Adipocyte (in vitro differentiated cells): ENCODE measurements around the gene ARFGEF2.

Source experiments
- DNase-seq: peaks from one replicate; pipeline ENCODE4 v3.0.0-alpha.2; 2015; ENCODE audit warnings: low read depth
- H3K27me3 ChIP-seq: replicated peaks from 2 replicates; pipeline ENCODE4 v1.7.0; 2013; ENCODE audit warnings: mild to moderate bottlenecking, low read length, moderate library complexity; ENCODE audit not compliant: control insufficient read depth, insufficient read depth
- H3K36me3 ChIP-seq: 2 replicates; pipeline ENCODE4 v1.7.0; 2013; ENCODE audit warnings: low read length, mild to moderate bottlenecking, moderate library complexity; ENCODE audit not compliant: control insufficient read depth, insufficient read depth, severe bottlenecking
- H3K4me1 ChIP-seq: 2 replicates; pipeline ENCODE4 v1.7.0; 2013; ENCODE audit warnings: mild to moderate bottlenecking, low read length, moderate library complexity; ENCODE audit not compliant: control insufficient read depth, insufficient read depth
- H3K4me3 ChIP-seq: 2 replicates; pipeline ENCODE4 v1.7.0; 2013; ENCODE audit warnings: mild to moderate bottlenecking, low read length, moderate library complexity
- H3K9ac ChIP-seq: 2 replicates; pipeline ENCODE4 v1.7.0; 2013; ENCODE audit warnings: mild to moderate bottlenecking, low read length, moderate library complexity
- H3K9me3 ChIP-seq: 2 replicates; pipeline ENCODE4 v1.7.0; 2013; ENCODE audit warnings: mild to moderate bottlenecking, low read length, moderate library complexity; ENCODE audit not compliant: control insufficient read depth

Gene ARFGEF2

DNA sequence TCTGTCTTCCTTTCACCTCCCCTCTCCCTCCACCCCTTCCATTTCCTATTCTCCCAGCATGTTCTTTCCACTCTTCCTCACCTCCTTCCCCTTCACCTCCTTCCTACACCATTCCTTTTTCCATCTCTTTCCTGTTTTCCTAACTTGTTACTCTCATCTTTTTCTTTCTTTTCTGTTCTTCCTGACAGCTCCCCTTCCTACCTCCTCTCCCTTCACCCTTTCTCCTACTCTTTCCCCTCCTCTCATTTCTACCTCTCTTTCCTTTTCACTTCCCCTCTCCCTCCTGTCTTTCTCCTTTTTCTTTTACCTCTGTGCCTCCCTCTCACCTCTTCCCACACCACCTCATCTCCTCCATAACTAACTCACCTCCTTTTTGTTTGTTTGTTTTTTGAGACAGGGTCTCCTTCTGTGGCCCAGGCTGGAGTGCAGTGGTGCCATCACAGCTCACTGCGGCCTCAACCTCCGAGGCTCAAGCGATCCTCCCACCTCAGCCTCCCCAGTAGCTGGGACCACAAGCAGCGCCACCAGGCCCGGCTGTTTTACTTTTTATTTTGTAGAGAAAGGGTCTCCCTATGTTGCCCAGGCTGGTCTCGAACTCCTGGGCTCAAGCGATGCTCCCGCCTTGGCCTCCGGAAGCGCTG lies 864 bp upstream of the ARFGEF2 start:
- no peaks in the 10 kb centered on the region for H3K9me3 ChIP-seq
- H3K4me1 ChIP-seq, result peaks cover 31% of the 10 kb centered on the region
- no peak for DNase-seq
- no peaks in the 10 kb centered on the region for H3K36me3 ChIP-seq
- peak overlapping the region; percentile 94 for H3K4me3 ChIP-seq
- H3K9ac ChIP-seq, result peak overlapping the region; percentile 92
- peaks cover 8% of the 10 kb centered on the region for H3K27me3 ChIP-seq

DNA sequence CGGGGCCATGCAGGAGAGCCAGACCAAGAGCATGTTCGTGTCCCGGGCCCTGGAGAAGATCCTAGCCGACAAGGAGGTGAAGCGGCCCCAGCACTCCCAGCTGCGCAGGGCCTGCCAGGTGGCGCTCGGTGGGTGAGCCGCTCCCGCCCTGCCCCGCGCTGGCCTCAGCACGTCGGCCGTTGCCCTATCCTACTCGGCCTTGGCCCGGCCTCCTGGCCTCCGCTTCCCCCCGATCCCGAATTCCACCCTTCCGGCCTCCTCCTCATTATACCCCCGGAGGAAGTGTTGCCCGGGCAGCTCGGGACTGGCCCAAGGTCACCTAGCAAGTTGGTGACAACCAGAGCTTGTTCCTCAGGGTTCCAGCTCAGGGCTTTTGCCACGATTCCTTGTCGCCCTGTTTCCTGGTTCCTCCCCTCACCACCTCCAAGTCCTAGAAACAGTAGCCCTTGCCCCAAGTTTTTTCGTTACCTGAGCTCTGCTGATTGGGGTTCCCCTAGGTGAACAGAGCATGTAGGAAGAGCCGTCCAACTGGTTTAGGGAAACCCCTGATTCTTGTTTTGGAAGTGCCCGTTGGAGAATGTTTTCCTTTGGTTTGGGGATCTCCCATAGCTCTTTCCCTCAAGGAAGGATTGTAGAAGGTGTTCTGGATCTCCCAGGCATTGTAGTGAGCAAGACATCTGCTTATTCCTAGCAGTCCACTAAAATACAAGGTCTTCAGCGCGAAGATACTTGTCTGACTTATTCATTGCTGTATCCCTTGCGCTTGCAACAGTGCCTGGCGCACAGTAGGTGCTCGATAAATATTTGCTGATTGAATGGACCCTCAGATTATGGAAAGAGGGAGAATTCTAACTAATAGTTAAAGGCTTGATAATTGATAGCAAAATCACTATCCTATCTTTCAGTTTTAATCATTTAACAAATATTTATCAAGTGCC lies 641 bp downstream of the ARFGEF2 start:
- peak overlapping the region; percentile 94 for H3K4me3 ChIP-seq
- H3K4me1 ChIP-seq, result peaks cover 31% of the 10 kb centered on the region
- peak; percentile 67 for DNase-seq
- peak overlapping the region; percentile 92 for H3K9ac ChIP-seq
- no peaks in the 10 kb centered on the region for H3K9me3 ChIP-seq
- peaks cover 2% of the 10 kb centered on the region for H3K27me3 ChIP-seq
- no peaks in the 10 kb centered on the region for H3K36me3 ChIP-seq

DNA sequence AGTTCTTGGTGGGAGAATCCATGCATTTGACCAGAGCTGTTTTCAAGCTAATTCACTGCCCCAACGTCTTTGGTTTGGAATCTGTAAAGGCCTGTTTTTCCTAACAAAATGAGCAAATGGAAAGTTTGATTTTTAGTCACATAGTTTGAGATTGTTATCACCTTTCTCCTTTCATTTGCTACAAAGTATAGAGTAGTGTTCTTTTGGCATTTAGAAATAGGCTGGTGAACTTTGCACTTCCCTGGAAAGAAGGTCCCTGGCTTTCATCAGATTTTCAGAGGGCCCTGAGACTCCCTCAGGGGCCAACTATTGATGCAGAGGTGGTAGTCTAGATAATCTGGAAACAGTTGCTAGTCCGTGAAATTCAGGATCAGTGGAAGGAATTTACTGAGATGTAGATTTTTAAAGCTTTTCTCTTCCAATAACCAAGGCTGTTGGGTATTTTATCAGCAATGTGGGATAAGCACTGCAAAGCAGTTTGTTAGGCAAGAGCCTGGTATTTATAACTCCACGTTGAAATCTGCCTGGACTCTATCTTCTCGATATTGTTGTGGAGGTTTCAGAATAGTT lies 1.7 kb downstream of the ARFGEF2 start:
- Histone ChIP-seq H3K4me1 (peaks cover 31% of the 10 kb centered on the region), H3K4me3 (peak overlapping the region; percentile 94), H3K9me3 (no peaks in the 10 kb centered on the region), H3K36me3 (no peaks in the 10 kb centered on the region), H3K9ac (peak overlapping the region; percentile 92), H3K27me3 (no peaks in the 10 kb centered on the region)
- peak; percentile 43 for DNase-seq

DNA sequence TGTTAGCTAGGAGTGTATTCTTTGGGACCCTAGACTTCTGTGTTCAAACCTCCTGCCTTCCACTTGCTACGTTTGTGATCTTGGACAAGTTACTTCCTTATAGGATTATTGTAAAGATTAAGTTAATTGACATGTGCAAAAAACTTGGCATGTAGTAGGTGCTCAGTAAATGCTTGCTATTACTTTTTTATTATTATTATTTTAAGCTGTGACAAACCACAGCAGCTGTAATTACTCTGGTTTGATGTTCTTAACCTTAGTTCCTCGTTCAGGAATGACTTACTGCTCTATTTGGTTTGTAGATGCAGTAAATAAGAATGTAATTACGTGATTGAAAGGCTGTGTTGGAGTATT lies 3.2 kb downstream of the ARFGEF2 start:
- Histone ChIP-seq H3K9ac (no peak overlapping the region), H3K27me3 (no peaks in the 10 kb centered on the region), H3K4me3 (no peak overlapping the region), H3K9me3 (no peaks in the 10 kb centered on the region), H3K36me3 (no peaks in the 10 kb centered on the region), H3K4me1 (peaks cover 44% of the 10 kb centered on the region)
- no peak for DNase-seq

DNA sequence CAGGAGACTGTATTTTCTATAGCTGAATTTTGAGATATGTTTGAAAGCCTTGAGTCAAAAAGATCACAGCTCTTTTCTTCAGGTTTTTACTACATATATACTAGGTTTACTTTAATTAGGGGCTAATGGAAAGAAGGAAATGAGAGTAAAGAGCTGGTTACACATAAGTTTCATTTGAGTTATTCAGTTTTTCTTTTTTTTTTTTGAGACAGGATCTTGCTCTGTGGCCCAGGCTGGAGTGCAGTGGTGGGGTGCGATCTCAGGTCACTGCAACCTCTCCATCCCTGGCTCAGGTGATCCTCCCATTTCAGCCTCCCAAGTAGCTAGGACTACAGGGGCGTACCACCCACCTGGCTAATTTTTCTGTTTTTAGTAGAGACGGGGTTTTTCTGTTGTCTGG lies 4.8 kb downstream of the ARFGEF2 start:
- no peaks in the 10 kb centered on the region for H3K27me3 ChIP-seq
- no peak overlapping the region for H3K9ac ChIP-seq
- no peaks in the 10 kb centered on the region for H3K9me3 ChIP-seq

DNA sequence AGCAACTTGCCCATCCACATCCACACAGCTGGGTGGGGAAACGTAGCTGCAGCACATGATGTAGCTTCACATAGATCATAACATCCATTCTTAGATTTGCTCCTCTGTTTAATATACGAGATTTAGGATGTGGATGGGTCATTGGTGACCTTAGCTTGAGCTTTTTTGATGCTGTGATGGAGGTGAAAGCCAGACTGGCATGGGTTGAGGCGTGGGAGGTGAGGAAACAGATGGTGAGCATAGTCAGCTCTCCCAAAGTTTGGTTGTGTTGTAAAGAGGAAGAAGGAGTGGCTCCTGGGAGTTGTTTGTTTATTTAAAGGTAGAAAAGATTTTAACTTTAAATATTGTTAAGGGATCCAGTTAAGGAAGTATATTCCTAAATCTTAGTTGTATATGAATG lies 5.3 kb downstream of the ARFGEF2 start:
- H3K9me3 ChIP-seq, result no peaks in the 10 kb centered on the region
- H3K27me3 ChIP-seq, result no peaks in the 10 kb centered on the region
- no peak overlapping the region for H3K9ac ChIP-seq
- no peak overlapping the region for H3K4me3 ChIP-seq
- peaks cover 60% of the 10 kb centered on the region for H3K4me1 ChIP-seq
- no peak for DNase-seq
- no peaks in the 10 kb centered on the region for H3K36me3 ChIP-seq

More for the DNA sequence above, 4.8 kb downstream of the ARFGEF2 start:
- peaks cover 57% of the 10 kb centered on the region for H3K4me1 ChIP-seq
- H3K4me3 ChIP-seq, result no peak overlapping the region
- DNase-seq, result no peak
- H3K36me3 ChIP-seq, result no peaks in the 10 kb centered on the region

DNA sequence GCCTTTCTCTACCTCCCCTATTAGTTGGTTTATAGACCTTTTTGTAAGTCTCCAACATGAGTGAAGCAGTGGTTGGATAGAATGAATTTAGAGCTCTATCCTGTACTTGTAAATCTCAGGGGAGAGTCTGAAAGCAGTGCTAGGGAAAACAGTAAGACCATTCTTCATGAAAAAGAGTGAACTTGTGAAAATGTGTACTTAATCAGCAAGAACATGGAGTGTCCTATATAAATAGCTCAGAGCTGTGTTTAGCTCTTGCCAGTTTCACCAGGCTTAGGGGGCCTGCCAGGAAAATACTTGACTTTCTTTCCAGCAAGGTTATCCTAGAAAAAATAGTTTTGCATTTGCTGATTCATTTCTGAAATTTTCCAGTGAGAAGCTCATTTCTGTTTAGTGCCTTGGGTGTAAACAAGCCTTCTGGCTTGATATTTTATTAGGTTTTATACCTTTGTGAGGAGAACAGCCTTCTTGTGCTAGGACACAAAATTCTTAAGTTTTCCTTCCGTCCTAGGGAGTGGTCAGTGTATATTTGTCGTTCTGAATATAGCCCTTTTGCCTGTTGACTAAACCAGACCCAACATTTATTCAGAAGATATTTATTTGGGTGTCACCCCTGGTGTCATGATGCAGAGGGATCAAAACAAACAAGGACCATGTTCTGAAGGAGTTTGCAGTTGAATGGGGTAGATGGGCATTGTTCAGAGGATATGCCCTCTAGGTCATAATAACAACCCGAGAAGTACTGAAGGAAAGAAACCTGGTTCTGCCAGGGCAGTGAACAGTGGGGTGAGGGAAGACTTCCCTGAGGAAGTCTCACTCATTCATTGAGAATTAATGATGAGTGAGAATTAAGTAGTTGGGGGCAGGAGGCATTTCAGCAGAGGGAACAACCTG lies 7.6 kb downstream of the ARFGEF2 start:
- H3K36me3 ChIP-seq, result no peaks in the 10 kb centered on the region
- H3K27me3 ChIP-seq, result no peaks in the 10 kb centered on the region
- H3K9me3 ChIP-seq, result no peaks in the 10 kb centered on the region
- peak overlapping the region; percentile 57 for H3K9ac ChIP-seq
- peak; percentile 77 for DNase-seq
- H3K4me3 ChIP-seq, result peak overlapping the region; percentile 39
- peaks cover 41% of the 10 kb centered on the region for H3K4me1 ChIP-seq

DNA sequence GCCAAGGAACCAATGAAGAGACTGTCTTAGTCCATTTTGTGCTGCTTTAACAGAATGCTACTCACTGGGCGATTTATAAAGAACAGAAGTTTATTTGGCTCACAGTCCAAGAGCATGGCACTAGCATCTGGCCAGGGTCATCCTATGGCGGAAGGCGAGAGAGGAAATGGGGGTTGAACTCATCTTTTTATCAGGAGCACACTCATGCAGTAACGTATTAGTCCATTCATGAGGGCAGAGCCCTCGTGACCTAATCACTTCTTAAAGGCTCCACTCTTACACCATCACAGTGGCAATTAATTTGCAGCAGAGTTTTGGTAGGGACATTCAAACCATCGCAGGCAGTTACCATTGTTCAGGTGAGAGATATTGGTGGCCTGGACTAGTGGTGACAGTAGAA lies 8.5 kb downstream of the ARFGEF2 start:
- no peaks in the 10 kb centered on the region for H3K9me3 ChIP-seq
- H3K9ac ChIP-seq, result no peak overlapping the region
- DNase-seq, result no peak
- H3K27me3 ChIP-seq, result no peaks in the 10 kb centered on the region
- no peak overlapping the region for H3K4me3 ChIP-seq
- peaks cover 32% of the 10 kb centered on the region for H3K4me1 ChIP-seq
- no peaks in the 10 kb centered on the region for H3K36me3 ChIP-seq

DNA sequence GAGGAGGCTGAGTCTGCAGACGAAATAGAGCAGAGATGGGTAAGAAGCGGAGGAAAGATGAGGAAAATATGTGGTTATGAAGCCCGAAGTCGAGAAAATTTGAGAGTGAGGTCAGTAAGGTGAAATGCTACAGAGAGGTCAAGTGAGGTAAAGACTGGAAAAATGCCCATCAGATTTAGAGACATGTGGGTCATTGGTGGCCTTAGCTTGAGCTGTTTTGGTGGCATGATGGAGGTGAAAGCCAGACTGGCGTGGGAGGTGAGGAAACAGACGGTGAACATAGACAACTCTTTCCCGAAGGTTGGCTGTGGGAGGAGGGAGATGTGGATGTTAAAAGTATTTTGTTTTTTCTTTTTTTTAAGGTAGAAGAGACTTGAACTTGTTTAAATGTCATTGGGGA lies 9.4 kb downstream of the ARFGEF2 start:
- Histone ChIP-seq H3K27me3 (no peaks in the 10 kb centered on the region), H3K9me3 (no peaks in the 10 kb centered on the region), H3K4me1 (peaks cover 29% of the 10 kb centered on the region), H3K4me3 (no peak overlapping the region), H3K9ac (no peak overlapping the region), H3K36me3 (no peaks in the 10 kb centered on the region)
- DNase-seq, result no peak

DNA sequence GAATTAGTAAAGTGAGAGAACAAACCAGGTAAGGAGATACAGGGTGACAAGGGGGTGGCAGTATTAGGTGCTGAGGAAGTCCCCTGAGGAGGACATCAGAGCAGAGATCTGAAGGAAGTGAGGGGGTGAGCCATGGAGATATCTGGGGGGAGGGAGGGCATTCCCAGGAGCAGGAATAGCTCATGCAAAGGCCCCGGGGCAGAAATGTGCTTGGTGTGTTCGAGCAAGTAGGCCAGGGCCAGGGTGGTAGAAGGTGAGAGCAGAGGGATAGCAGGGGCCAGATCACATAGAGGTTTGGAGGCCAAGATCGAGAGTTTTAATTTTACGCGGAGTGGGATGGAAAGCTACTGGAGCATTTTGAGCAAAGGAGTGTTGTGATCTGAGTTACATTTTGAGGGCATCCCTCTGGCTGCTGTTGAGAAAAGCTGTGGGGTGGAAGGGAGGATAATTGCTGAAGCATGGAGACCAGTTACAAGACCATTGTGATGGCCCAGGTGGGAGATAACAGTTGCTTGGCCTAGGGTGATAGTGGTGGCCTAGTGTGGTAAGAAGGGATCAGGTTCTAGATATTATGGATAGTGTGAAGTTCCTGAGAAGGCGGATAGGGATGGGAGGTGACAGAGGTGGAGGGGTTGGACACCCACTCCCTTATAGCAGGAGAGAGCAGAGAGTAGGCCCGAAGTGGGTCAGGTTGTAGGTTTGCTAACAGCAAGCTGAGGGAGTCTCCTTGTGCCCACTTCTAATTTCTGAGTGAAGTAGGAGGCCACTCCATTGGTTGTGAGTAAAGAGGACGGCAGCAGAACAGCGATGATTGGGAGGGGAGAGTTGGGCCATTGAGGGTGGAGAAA lies 10.2 kb downstream of the ARFGEF2 start:
- no peak overlapping the region for H3K4me3 ChIP-seq
- no peaks in the 10 kb centered on the region for H3K27me3 ChIP-seq
- no peak for DNase-seq
- H3K36me3 ChIP-seq, result no peaks in the 10 kb centered on the region
- H3K9ac ChIP-seq, result no peak overlapping the region
- H3K4me1 ChIP-seq, result peaks cover 29% of the 10 kb centered on the region
- no peaks in the 10 kb centered on the region for H3K9me3 ChIP-seq
